WERI-Rb-1 (cell line): ENCODE results near the gene TNK2.

ENCODE experiments used
- DNase-seq: peaks from one replicate; pipeline ENCODE4 v3.0.0-alpha.2; 2020
- H3K27ac ChIP-seq: fragments of 250-450 bp; sonication (Bioruptor Pico); 2 replicates; pipeline ENCODE4 v1.5.1; 2020; ENCODE audit warnings: mild to moderate bottlenecking, moderate library complexity
- H3K27me3 ChIP-seq: fragments of 250-450 bp; sonication (Bioruptor Pico); 2 replicates; pipeline ENCODE4 v1.5.1; 2021; ENCODE audit warnings: mild to moderate bottlenecking, low read depth, moderate library complexity; ENCODE audit not compliant: insufficient read depth, severe bottlenecking
- H3K36me3 ChIP-seq: fragments of 250-450 bp; sonication (Bioruptor Pico); 2 replicates; pipeline ENCODE4 v1.5.1; 2020; ENCODE audit warnings: mild to moderate bottlenecking, moderate library complexity
- H3K4me3 ChIP-seq: 2 replicates; pipeline ENCODE4 v1.5.1; 2011; ENCODE audit warnings: low read depth, mild to moderate bottlenecking, control low read depth, low read length
- H3K9me3 ChIP-seq: fragments of 250-450 bp; sonication (Bioruptor Pico); 2 replicates; pipeline ENCODE4 v1.5.1; 2021; ENCODE audit warnings: mild to moderate bottlenecking, moderate library complexity; ENCODE audit not compliant: severe bottlenecking
- TF ChIP-seq, protein P1 (sequence below): IDR thresholded peaks from 2 replicates; pipeline ENCODE4 v1.5.1; 2011; ENCODE audit warnings: low read depth, mild to moderate bottlenecking, control low read depth, inconsistent platforms, low read length

Gene TNK2

DNA sequence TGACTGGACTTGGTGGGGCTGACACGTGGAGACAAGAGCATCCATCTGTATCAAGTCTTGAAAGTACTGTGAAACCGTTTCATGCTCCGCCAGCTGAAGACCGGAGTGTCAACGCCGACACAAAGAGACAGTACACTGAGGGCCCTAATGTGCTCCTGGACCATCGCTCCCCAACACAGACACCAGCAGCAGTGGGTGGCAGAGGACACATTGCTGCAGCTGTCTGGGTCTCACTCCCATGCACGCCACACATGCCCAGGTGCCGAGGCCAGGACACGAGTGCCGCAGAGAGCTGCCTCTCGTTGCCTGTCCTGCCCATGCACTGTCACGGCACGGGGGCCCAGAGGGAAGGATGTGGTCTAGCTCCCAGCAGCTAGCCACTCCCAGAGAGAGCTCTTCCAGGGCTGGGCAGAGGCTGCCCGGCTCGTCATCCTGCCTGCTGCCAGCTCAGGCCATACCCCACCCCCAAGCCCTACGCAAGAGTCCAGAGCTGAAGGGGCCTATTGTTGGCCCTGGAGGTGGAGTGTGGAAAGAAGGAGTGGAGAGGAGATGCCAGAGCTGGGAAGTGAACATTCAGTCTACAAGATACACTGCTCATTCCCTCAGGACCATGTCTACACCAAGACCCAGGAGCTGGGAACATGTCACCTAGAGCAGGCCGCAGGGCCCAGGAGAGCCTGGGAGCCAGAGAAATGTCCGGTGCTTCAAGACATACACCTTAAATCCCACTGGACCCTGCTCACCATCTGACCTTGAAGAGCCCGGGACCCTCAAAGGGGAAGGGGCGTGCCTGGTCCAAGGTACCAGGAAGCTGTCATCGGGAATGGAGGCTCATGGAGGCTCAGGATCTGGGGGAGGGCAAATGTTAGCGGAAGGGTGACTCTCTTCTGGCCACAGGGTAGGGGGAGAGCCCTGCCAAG is 7.7 kb downstream of the TNK2 start:
- DNase-seq = no peak
- Histone ChIP-seq H3K9me3 (no peaks in the 10 kb centered on the region), H3K27ac (no peak overlapping the region), H3K4me3 (no peak overlapping the region), H3K36me3 (no peaks in the 10 kb centered on the region), H3K27me3 (no peaks in the 10 kb centered on the region)
- TF ChIP-seq, protein P1, sequence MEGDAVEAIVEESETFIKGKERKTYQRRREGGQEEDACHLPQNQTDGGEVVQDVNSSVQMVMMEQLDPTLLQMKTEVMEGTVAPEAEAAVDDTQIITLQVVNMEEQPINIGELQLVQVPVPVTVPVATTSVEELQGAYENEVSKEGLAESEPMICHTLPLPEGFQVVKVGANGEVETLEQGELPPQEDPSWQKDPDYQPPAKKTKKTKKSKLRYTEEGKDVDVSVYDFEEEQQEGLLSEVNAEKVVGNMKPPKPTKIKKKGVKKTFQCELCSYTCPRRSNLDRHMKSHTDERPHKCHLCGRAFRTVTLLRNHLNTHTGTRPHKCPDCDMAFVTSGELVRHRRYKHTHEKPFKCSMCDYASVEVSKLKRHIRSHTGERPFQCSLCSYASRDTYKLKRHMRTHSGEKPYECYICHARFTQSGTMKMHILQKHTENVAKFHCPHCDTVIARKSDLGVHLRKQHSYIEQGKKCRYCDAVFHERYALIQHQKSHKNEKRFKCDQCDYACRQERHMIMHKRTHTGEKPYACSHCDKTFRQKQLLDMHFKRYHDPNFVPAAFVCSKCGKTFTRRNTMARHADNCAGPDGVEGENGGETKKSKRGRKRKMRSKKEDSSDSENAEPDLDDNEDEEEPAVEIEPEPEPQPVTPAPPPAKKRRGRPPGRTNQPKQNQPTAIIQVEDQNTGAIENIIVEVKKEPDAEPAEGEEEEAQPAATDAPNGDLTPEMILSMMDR = no peak

DNA sequence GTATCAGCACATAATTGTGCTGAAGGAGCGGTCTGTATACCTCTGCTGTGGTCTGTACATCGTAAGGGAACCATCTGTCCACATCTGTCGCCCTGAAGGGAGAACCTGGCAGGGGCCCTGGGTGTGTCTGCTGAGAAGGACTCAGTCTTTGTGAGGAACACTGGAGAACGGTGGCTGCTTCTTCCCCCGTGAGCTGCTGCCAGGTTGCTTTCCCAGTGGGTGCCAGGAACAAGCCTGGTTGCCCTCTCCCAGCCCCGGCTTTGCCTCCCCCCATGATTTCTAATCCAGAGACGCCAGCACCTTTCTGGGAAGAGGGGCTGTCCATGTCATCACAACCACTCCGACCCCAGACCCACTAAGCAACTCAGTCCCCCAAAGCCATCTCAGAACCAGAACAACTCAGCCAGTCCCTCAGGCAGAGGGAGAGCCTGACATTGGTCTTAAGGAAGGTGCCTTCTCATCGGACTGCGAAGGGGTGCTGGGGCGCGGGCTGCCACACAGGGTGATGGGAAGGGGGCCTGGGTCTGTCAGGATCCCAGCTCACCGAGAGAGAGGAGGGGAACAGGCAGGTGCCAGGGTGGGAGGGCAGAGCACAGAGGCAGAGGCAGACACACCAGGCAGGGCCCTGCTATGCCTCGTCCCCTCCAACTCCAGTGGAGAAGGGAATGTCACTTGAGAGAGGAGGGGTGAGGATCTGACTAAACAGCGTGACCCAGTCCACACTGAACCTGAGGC is 8.5 kb downstream of the TNK2 start:
- DNase-seq = no peak
- no peaks in the 10 kb centered on the region for H3K9me3 ChIP-seq
- H3K4me3 ChIP-seq = no peak overlapping the region
- no peak overlapping the region for H3K27ac ChIP-seq
- no peaks in the 10 kb centered on the region for H3K27me3 ChIP-seq
- TF ChIP-seq, protein P1 = no peak
- H3K36me3 ChIP-seq = no peaks in the 10 kb centered on the region

- peak; percentile 18 for DNase-seq
- no peaks in the 10 kb centered on the region for H3K27me3 ChIP-seq
- TF ChIP-seq, protein P1 = peak; percentile 23; the same call in 1 of the 2 replicates
- H3K4me3 ChIP-seq = no peak overlapping the region
- H3K9me3 ChIP-seq = no peaks in the 10 kb centered on the region
- no peaks in the 10 kb centered on the region for H3K36me3 ChIP-seq
- H3K27ac ChIP-seq = no peak overlapping the region
These were observed 10.4 kb downstream of the TNK2 start for GRCh38 chr3:195897853-195898415.

DNA sequence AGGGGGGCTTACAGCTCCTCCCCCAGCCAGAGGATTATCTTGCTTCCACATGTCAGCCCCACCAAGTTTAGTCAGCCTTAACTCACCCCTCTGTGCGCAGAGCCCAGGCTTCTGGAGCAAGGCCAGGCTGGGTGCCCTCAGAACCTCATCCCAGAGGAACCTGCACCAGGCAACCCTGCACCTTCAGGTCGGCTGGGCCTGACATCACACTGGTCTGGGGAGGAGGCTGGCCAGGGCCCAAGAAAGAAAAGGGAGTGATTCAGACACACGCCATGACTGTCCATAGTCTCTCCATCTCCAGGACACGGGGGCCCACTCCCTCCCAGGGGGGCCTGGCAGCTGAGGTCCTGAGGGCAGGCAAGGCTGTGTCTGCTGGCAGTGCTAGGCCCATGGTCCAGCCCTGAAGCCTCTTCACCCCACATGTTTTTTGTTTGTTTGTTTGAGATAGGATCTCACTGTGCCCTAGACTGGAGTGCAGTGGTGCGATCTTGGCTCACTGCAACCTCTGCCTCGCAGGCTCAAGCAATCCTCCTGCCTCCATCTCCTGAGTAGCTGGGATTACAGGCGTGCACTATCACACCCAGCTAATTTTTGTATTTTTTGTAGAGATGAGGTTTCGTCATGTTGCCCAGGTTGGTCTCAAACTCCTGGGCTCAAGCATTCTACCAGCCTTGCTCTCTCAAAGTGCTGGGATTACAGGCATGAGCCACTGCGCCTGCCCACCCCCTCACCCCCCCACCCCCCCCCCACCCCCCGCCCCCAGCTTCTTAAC is 11.1 kb downstream of the TNK2 start:
- Histone ChIP-seq H3K36me3 (no peaks in the 10 kb centered on the region), H3K9me3 (no peaks in the 10 kb centered on the region), H3K4me3 (no peak overlapping the region), H3K27me3 (no peaks in the 10 kb centered on the region), H3K27ac (peak overlapping the region; percentile 64; the same call in 1 of the 2 replicates)
- DNase-seq = no peak
- TF ChIP-seq, protein P1 = no peak

GRCh38 chr3:195896361-195897080 is 11.8 kb downstream of the TNK2 start:
- H3K27ac ChIP-seq = peak overlapping the region; percentile 64
- TF ChIP-seq, protein P1 = no peak
- H3K27me3 ChIP-seq = no peaks in the 10 kb centered on the region
- no peaks in the 10 kb centered on the region for H3K36me3 ChIP-seq
- H3K9me3 ChIP-seq = no peaks in the 10 kb centered on the region
- DNase-seq = peak; percentile 33
- H3K4me3 ChIP-seq = peak overlapping the region; percentile 46
